HEK293 (cell line): ENCODE data around the gene LMBR1.

Experiments
- CTCF ChIA-PET: fragments of 350-600 bp; formaldehyde crosslinking; extraction: SDS; loops from one replicate; lab custom pipeline; 2021; ENCODE audit warnings: antibody characterized with exemption; lab: Yijun Ruan, JAX
- POLR2A ChIA-PET: fragments of 300-600 bp; formaldehyde crosslinking; extraction: SDS; loops from one replicate; lab custom pipeline; 2020; ENCODE audit warnings: antibody characterized with exemption, inconsistent platforms; lab: Yijun Ruan, JAX
- H3K27ac ChIP-seq: fragments of 200-500 bp; sonication (Bioruptor generic); 2 replicates; pipeline ENCODE4 v1.5.1; 2014; ENCODE audit warnings: low read depth, low read length, control low read depth, inconsistent platforms; ENCODE audit errors: extremely low read depth
- H3K36me3 ChIP-seq, 2 experiments: fragments of 200-500 bp in 1 of 2; sonication (Bioruptor generic) in 1 of 2; 1 replicate in 1 of 2; 2 replicates in 1 of 2; pipeline ENCODE4 v1.5.1; 2014 to 2017; ENCODE audit warnings: inconsistent platforms in 2 of 2, low read length in 2 of 2; ENCODE audit not compliant: control insufficient read depth in 2 of 2, insufficient read depth in 1 of 2
- H3K4me1 ChIP-seq: fragments of 200-500 bp; sonication (Bioruptor generic); 2 replicates; pipeline ENCODE4 v1.5.1; 2014; ENCODE audit warnings: mild to moderate bottlenecking, low read length, inconsistent platforms; ENCODE audit not compliant: control insufficient read depth, insufficient read depth
- H3K4me3 ChIP-seq: 2 replicates; pipeline ENCODE4 v1.5.1; 2011; ENCODE audit warnings: low read depth, mild to moderate bottlenecking, control low read depth, low read length, moderate library complexity
- H3K9me3 ChIP-seq: fragments of 200-500 bp; sonication (Bioruptor generic); 2 replicates; pipeline ENCODE4 v1.5.1; 2014; ENCODE audit warnings: low read depth, low read length, inconsistent platforms; ENCODE audit not compliant: control insufficient read depth, insufficient read depth
- EGR2 ChIP-seq: fragments of 450-650 bp; formaldehyde crosslinking; IDR thresholded peaks from 2 replicates; pipeline ENCODE4 v1.5.1; 2016; ENCODE audit warnings: low read depth, missing biosample characterization, missing genetic modification characterization
- GLI4 ChIP-seq: fragments of 450-650 bp; formaldehyde crosslinking; IDR thresholded peaks from 2 replicates; pipeline ENCODE4 v1.5.1; 2016; ENCODE audit warnings: missing biosample characterization, missing genetic modification characterization
- KLF10 ChIP-seq: fragments of 450-650 bp; IDR thresholded peaks from 2 replicates; pipeline ENCODE4 v1.5.1; 2018; ENCODE audit warnings: missing biosample characterization, mild to moderate bottlenecking, missing genetic modification characterization
- PRDM1 ChIP-seq: fragments of 450-650 bp; formaldehyde crosslinking; IDR thresholded peaks from 2 replicates; pipeline ENCODE4; 2016; ENCODE audit warnings: missing biosample characterization, missing genetic modification characterization
- RBAK ChIP-seq: fragments of 450-650 bp; formaldehyde crosslinking; IDR thresholded peaks from 2 replicates; pipeline ENCODE4 v1.5.1; 2016; ENCODE audit warnings: missing biosample characterization, missing genetic modification characterization
- ZNF157 ChIP-seq: fragments of 450-650 bp; formaldehyde crosslinking; IDR thresholded peaks from 2 replicates; pipeline ENCODE4 v1.5.1; 2016; ENCODE audit warnings: missing biosample characterization, missing genetic modification characterization
- ZNF16 ChIP-seq: fragments of 450-650 bp; formaldehyde crosslinking; IDR thresholded peaks from 2 replicates; pipeline ENCODE4 v1.5.1; 2016; ENCODE audit warnings: low read depth, missing biosample characterization, missing genetic modification characterization
- ZNF175 ChIP-seq: fragments of 450-650 bp; formaldehyde crosslinking; IDR thresholded peaks from 2 replicates; pipeline ENCODE4 v1.5.1; 2016; ENCODE audit warnings: missing biosample characterization, missing genetic modification characterization
- ZNF223 ChIP-seq: fragments of 450-650 bp; formaldehyde crosslinking; IDR thresholded peaks from 2 replicates; pipeline ENCODE4 v1.5.1; 2016; ENCODE audit warnings: missing biosample characterization, missing genetic modification characterization
- ZNF24 ChIP-seq: fragments of 450-650 bp; formaldehyde crosslinking; IDR thresholded peaks from 2 replicates; pipeline ENCODE4 v1.5.1; 2016; ENCODE audit warnings: missing biosample characterization, missing genetic modification characterization
- ZNF266 ChIP-seq: fragments of 450-650 bp; formaldehyde crosslinking; IDR thresholded peaks from 2 replicates; pipeline ENCODE4 v1.5.1; 2016; ENCODE audit warnings: missing biosample characterization, missing genetic modification characterization, low read depth
- ZNF391 ChIP-seq: fragments of 450-650 bp; formaldehyde crosslinking; IDR thresholded peaks from 2 replicates; pipeline ENCODE4 v1.5.1; 2016; ENCODE audit warnings: low read depth, missing biosample characterization, missing genetic modification characterization, borderline replicate concordance
- ZNF561 ChIP-seq: fragments of 450-650 bp; IDR thresholded peaks from 2 replicates; pipeline ENCODE4 v1.5.1; 2018; ENCODE audit warnings: missing biosample characterization, missing genetic modification characterization, borderline replicate concordance
- ZNF596 ChIP-seq: fragments of 450-650 bp; IDR thresholded peaks from 2 replicates; pipeline ENCODE4 v1.5.0; 2018; ENCODE audit warnings: missing biosample characterization, mild to moderate bottlenecking, missing genetic modification characterization, moderate library complexity
- ZNF610 ChIP-seq: fragments of 450-650 bp; formaldehyde crosslinking; IDR thresholded peaks from 2 replicates; pipeline ENCODE4 v1.5.1; 2016; ENCODE audit warnings: missing biosample characterization, missing genetic modification characterization, borderline replicate concordance
- ZNF626 ChIP-seq: fragments of 450-650 bp; sonication (Bioruptor Pico); formaldehyde crosslinking; IDR thresholded peaks from 2 replicates; pipeline ENCODE4 v1.5.1; 2018; ENCODE audit warnings: missing biosample characterization, missing genetic modification characterization, inconsistent platforms
- ZNF677 ChIP-seq: fragments of 450-650 bp; IDR thresholded peaks from 2 replicates; pipeline ENCODE4 v1.5.0; 2018; ENCODE audit warnings: missing biosample characterization, mild to moderate bottlenecking, missing genetic modification characterization, moderate library complexity
- ZNF830 ChIP-seq: fragments of 450-650 bp; IDR thresholded peaks from 2 replicates; pipeline ENCODE4 v1.5.0; 2018; ENCODE audit warnings: missing biosample characterization, missing genetic modification characterization, low read depth, mild to moderate bottlenecking, moderate library complexity
- ZSCAN30 ChIP-seq: fragments of 450-650 bp; IDR thresholded peaks from 2 replicates; pipeline ENCODE4 v1.5.1; 2018; ENCODE audit warnings: missing biosample characterization, mild to moderate bottlenecking, missing genetic modification characterization, moderate library complexity
- TF ChIP-seq, protein P1 (sequence below): fragments of 450-650 bp; formaldehyde crosslinking; IDR thresholded peaks from 2 replicates; pipeline ENCODE4 v1.5.1; 2016; ENCODE audit warnings: missing biosample characterization, missing genetic modification characterization
- TF ChIP-seq, protein P2 (sequence below): fragments of 450-650 bp; IDR thresholded peaks from 2 replicates; pipeline ENCODE4 v1.5.1; 2018; ENCODE audit warnings: missing biosample characterization, mild to moderate bottlenecking, missing genetic modification characterization
- TF ChIP-seq, protein P3 (sequence below): fragments of 450-650 bp; formaldehyde crosslinking; IDR thresholded peaks from 2 replicates; pipeline ENCODE4 v1.5.1; 2017; ENCODE audit warnings: missing biosample characterization, missing genetic modification characterization
- TF ChIP-seq, protein P4 (sequence below): fragments of 450-650 bp; formaldehyde crosslinking; IDR thresholded peaks from 2 replicates; pipeline ENCODE4 v1.5.1; 2016; ENCODE audit warnings: missing biosample characterization, missing genetic modification characterization

Gene LMBR1

DNA sequence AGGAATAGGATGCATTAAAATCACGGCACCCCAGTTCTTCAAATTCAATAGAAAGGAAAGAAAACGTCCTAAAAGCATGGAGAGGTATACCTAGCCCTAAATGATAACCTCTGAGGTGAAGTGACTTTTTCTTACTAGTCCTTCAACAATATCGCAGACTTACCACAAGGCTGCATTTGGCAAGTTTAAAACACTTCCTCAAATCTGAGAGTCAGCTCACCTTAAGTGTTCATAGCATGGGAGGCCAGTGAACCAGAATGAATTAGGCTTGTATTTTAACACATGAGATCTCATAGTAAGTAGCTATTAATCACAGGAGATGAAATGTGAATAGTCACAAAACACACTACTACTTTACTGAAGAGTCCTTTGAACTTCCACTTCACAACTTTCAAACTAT lies 128.2 kb downstream of the LMBR1 start:
- H3K36me3 ChIP-seq: peaks cover 3 to 17% of the 10 kb centered on the region in 2 experiments; a peak in 2 of 3 replicates
- no peak overlapping the region for H3K4me3 ChIP-seq
- H3K9me3 ChIP-seq: no peaks in the 10 kb centered on the region
- CTCF ChIA-PET: interaction anchor here (0.5 to 0.7 kb wide), 2 partner anchors 319 to 767 kb away, joined by 3 read pairs; no protein-coding TSS in a partner anchor
- TF ChIP-seq ZNF391 (tag by site-specific recombination) (no peak), PRDM1 (tag by site-specific recombination) (no peak)
- no peaks in the 10 kb centered on the region for H3K4me1 ChIP-seq
- no peak overlapping the region for H3K27ac ChIP-seq
- POLR2A ChIA-PET: no interaction called here

DNA sequence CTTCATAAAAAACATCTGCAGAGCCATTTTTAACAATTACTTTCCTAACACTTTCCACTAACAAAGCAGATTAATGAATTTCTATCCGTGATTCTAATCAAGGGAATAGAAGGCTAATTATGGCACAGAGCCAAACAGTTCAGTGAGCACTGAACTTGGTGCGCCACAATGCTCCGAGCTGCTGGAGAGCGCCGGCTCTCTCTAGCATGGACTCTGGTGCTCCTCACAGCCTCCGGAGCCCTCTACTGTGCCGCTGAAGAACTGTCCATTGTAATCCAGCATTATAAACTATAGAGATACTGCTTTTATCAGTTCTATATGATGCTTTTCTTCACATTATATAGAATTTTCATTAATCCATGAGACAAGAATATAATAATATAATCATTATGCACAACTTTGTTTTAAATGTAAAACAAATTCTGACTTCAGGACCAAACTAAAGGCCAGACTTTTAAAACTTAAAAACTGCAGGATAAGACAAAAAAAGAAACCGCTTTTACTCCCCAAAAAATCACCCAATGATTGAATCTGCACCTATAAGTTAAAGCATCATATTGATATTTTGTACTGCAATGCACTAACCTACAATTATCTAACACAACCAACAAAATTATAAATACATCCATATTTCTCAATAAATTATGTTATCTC lies 128.8 kb downstream of the LMBR1 start:
- ChIA-PET POLR2A (no interaction called here), CTCF (interaction anchor here (0.5 to 0.8 kb wide), 3 partner anchors 10 to 318 kb away, joined by 3 read pairs; no protein-coding TSS in a partner anchor)
- no peaks in the 10 kb centered on the region for H3K4me1 ChIP-seq
- TF ChIP-seq, protein P1, sequence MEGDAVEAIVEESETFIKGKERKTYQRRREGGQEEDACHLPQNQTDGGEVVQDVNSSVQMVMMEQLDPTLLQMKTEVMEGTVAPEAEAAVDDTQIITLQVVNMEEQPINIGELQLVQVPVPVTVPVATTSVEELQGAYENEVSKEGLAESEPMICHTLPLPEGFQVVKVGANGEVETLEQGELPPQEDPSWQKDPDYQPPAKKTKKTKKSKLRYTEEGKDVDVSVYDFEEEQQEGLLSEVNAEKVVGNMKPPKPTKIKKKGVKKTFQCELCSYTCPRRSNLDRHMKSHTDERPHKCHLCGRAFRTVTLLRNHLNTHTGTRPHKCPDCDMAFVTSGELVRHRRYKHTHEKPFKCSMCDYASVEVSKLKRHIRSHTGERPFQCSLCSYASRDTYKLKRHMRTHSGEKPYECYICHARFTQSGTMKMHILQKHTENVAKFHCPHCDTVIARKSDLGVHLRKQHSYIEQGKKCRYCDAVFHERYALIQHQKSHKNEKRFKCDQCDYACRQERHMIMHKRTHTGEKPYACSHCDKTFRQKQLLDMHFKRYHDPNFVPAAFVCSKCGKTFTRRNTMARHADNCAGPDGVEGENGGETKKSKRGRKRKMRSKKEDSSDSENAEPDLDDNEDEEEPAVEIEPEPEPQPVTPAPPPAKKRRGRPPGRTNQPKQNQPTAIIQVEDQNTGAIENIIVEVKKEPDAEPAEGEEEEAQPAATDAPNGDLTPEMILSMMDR (tag by site-specific recombination): 0 out of 2 replicates have a peak, but pooled peaks have one; percentile 26
- TF ChIP-seq ZNF677 (tag by site-specific recombination) (no peak), ZNF830 (tag by site-specific recombination) (no peak), KLF10 (tag by site-specific recombination) (peak; percentile 34; the same call in 1 of the 2 replicates), GLI4 (tag by site-specific recombination) (no peak), ZSCAN30 (tag by site-specific recombination) (no peak), ZNF610 (tag by site-specific recombination) (peak; percentile 40; the same call in 1 of the 2 replicates), ZNF266 (tag by site-specific recombination) (no peak), ZNF561 (tag by site-specific recombination) (0 out of 2 replicates have a peak, but pooled peaks have one; percentile 38), ZNF16 (tag by site-specific recombination) (no peak), ZNF157 (tag by site-specific recombination) (no peak), ZNF24 (tag by site-specific recombination) (no peak), RBAK (tag by site-specific recombination) (no peak), ZNF175 (tag by site-specific recombination) (no peak), ZNF223 (tag by site-specific recombination) (no peak), EGR2 (tag by site-specific recombination) (no peak), ZNF626 (0 out of 2 replicates have a peak, but pooled peaks have one; percentile 13), ZNF596 (tag by site-specific recombination) (peak; percentile 74; the same call in 1 of the 2 replicates)
- TF ChIP-seq, protein P2, sequence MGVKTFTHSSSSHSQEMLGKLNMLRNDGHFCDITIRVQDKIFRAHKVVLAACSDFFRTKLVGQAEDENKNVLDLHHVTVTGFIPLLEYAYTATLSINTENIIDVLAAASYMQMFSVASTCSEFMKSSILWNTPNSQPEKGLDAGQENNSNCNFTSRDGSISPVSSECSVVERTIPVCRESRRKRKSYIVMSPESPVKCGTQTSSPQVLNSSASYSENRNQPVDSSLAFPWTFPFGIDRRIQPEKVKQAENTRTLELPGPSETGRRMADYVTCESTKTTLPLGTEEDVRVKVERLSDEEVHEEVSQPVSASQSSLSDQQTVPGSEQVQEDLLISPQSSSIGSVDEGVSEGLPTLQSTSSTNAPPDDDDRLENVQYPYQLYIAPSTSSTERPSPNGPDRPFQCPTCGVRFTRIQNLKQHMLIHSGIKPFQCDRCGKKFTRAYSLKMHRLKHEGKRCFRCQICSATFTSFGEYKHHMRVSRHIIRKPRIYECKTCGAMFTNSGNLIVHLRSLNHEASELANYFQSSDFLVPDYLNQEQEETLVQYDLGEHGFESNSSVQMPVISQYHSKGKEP: peak; percentile 64; the same call in 1 of the 2 replicates
- TF ChIP-seq, protein P3, sequence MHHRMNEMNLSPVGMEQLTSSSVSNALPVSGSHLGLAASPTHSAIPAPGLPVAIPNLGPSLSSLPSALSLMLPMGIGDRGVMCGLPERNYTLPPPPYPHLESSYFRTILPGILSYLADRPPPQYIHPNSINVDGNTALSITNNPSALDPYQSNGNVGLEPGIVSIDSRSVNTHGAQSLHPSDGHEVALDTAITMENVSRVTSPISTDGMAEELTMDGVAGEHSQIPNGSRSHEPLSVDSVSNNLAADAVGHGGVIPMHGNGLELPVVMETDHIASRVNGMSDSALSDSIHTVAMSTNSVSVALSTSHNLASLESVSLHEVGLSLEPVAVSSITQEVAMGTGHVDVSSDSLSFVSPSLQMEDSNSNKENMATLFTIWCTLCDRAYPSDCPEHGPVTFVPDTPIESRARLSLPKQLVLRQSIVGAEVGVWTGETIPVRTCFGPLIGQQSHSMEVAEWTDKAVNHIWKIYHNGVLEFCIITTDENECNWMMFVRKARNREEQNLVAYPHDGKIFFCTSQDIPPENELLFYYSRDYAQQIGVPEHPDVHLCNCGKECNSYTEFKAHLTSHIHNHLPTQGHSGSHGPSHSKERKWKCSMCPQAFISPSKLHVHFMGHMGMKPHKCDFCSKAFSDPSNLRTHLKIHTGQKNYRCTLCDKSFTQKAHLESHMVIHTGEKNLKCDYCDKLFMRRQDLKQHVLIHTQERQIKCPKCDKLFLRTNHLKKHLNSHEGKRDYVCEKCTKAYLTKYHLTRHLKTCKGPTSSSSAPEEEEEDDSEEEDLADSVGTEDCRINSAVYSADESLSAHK (tag by site-specific recombination): peak; percentile 70; the same call in 1 of the 2 replicates
- TF ChIP-seq, protein P4, sequence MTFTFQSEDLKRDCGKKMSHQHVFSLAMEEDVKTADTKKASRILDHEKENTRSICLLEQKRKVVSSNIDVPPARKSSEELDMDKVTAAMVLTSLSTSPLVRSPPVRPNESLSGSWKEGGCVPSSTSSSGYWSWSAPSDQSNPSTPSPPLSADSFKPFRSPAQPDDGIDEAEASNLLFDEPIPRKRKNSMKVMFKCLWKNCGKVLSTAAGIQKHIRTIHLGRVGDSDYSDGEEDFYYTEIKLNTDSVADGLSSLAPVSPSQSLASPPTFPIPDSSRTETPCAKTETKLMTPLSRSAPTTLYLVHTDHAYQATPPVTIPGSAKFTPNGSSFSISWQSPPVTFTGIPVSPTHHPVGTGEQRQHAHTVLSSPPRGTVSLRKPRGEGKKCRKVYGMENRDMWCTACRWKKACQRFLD (tag by site-specific recombination): no peak

More for the DNA sequence above, 128.8 kb downstream of the LMBR1 start:
- H3K9me3 ChIP-seq: no peaks in the 10 kb centered on the region
- peaks cover 3 to 21% of the 10 kb centered on the region in 2 experiments; a peak in 2 of 3 replicates for H3K36me3 ChIP-seq
- no peak overlapping the region for H3K4me3 ChIP-seq
- H3K27ac ChIP-seq: no peak overlapping the region
